SJCRH30 (cell line): ENCODE data around the gene APLNR. TPM values are rescaled to one million over a fixed set of nuclear protein-coding genes. Genes with fewer than 3 reads are reported as not detected.
A peak's percentile ranks its signal among the peaks of the same experiment; 100 is the strongest.
"Not testable (repeated sequence)": the region's sequence is repeated elsewhere in the genome, so short reads cannot be mapped to it uniquely, and the experiment has no call there.

Experiments used
- DNase-seq, 2 experiments: peaks; one replicate each; pipeline ENCODE4 v3.0.0-alpha.2; 2015 to 2020
- H3K27ac ChIP-seq: fragments of 250-450 bp; sonication (Bioruptor Pico); 2 replicates; pipeline ENCODE4 v1.5.1; 2020; ENCODE audit warnings: mild to moderate bottlenecking, moderate library complexity
- H3K27me3 ChIP-seq: fragments of 250-450 bp; sonication (Bioruptor Pico); 2 replicates; pipeline ENCODE4 v1.5.1; 2020; ENCODE audit warnings: mild to moderate bottlenecking, moderate library complexity
- H3K36me3 ChIP-seq: fragments of 250-450 bp; sonication (Bioruptor Pico); 2 replicates; pipeline ENCODE4 v1.5.1; 2020; ENCODE audit warnings: mild to moderate bottlenecking, moderate library complexity
- H3K4me1 ChIP-seq: fragments of 250-450 bp; sonication (Bioruptor Pico); 2 replicates; pipeline ENCODE4 v1.5.1; 2020; ENCODE audit warnings: mild to moderate bottlenecking, moderate library complexity
- H3K4me3 ChIP-seq: fragments of 250-450 bp; sonication (Bioruptor Pico); 2 replicates; pipeline ENCODE4 v1.5.1; 2020; ENCODE audit warnings: mild to moderate bottlenecking, moderate library complexity
- H3K9me3 ChIP-seq: fragments of 250-450 bp; sonication (Bioruptor Pico); replicated peaks from 2 replicates; pipeline ENCODE4 v1.5.1; 2020; ENCODE audit warnings: mild to moderate bottlenecking, moderate library complexity
- total RNA-seq: library from RNA; depleted of rRNA; stranded (reverse); fragments of >200 nt; shearing (Covaris generic); gene quantifications from 2 replicates; pipeline ENCODE4 v1.2.3, GENCODE V29; 2014; rRNA removed

APLNR gene
- 0.08 and 0.13 TPM in 2 replicates for total RNA-seq

DNA sequence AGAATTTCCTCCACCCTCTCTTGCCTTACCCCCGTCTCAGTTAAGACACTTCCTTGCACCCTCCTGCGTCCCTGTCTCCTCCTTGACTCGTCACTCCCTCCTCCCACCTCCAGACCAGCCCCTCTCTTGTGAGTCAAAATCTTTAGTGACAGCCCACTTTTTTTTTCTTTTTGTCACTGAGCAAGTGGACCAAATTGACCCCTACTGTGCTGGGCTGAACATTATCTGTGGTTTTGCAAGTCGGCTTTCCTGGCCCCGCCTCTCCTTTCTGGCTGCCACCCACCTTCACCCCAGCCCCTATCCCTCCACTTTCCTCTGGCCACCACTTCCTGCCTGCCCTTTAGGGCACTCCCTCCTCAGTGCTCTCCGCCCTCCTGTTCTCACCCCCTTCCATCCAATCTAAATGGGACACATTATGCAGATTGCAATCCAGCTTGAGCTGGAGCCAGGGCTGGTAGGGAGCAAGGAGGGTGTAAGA, at the start of gene APLNR:
Gene APLNR (minus strand): TSS at position 47 of the 478 bp plus-strand sequence. CDS start 246 bp downstream, outside the sequence.
- Histone ChIP-seq H3K4me3 (no peak within 1 kb of the TSS), H3K9me3 (no peaks in the 10 kb centered on the region; the same call in 1 of the 2 replicates), H3K27ac (no peak within 1 kb of the TSS), H3K36me3 (no peaks in the 10 kb centered on the region), H3K27me3 (no peaks in the 10 kb centered on the region), H3K4me1 (peaks cover 22% of the 10 kb centered on the region)
- DNase-seq = no peak

DNA sequence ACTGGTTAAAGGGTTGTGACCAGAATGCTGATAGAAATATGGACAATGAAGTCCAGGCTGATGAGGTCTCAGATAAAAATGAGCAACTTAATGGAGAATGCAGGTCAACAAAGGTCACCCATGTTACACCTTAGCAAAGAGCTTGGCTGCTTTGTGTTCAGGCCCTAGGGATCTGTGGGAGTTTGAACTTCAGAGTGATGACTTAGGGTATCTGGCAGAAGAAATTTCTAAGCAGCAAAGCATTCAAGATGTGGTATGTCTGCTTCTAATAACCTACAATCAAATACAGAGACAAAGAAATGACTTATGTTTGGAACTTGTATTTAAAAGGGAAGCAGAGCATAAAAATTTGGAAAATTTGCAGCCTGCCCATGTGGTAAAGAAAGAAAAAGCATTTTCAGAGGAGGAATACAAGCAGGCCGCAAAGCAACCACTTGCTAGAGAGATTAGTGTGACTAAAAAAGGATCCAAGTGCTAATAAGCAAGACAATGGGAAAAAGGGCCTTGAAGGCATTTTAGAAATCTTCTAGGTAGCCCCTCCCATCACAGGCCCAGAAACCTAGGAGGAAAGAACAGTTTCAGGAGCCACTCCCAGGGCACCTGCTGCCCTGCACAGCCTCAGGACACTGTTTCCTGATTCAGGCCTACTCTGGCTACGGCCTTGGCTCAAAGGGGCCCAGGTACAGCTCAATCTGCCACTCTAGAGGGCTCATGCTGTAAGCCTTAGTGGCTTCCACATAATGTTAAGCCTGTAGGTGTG, 46.4 kb upstream of the APLNR start:
- Histone ChIP-seq H3K4me3 (no peak overlapping the region), H3K4me1 (peaks cover 13% of the 10 kb centered on the region), H3K36me3 (no peaks in the 10 kb centered on the region), H3K27me3 (no peaks in the 10 kb centered on the region), H3K27ac (no peak overlapping the region), H3K9me3 (no peaks in the 10 kb centered on the region)
- DNase-seq = no peak

DNA sequence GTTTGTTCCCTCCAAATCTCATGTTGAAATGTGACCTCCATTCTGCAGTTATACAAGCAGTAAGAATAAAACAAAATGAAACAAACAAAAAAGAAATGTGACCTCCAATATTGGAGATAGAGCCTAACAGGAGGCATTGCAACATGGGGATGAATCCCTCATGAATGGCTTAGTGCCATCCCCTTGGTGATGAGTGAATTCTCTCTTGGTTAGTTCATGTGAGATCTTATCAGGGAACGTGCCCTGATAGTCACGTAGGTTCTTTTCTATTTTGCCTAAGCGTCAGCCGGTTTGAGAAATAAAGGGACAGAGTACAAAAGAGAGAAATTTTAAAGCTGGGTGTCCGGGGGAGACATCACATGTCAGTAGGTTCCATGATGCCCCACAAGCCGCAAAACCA, 44.5 kb upstream of the APLNR start:
- not testable (repeated sequence) for H3K4me3 ChIP-seq, H3K36me3 ChIP-seq, H3K27me3 ChIP-seq, DNase-seq, H3K27ac ChIP-seq, H3K9me3 ChIP-seq
- peaks cover 17% of the 10 kb centered on the region for H3K4me1 ChIP-seq

DNA sequence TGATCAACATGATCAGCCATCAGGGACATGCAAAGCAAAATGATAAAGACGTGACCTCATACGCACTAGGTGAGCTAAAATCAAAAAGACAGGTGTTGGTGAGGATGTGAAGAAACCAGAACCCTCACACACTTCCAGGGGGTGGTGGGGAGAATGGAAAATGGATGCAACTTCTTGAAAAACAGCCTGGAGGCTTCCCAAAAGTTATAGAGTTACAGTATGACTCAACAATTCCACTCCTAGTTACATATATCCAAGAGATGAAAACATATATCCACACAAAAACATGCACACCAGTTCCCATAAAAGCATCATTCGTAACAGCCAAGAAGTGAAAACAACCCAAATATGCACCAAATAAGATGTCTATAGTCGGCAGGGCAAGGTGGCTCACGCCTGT, 42.1 kb upstream of the APLNR start:
- H3K4me1 ChIP-seq = peaks cover 8% of the 10 kb centered on the region
- H3K27ac ChIP-seq = no peak overlapping the region
- no peaks in the 10 kb centered on the region for H3K27me3 ChIP-seq
- H3K9me3 ChIP-seq = no peaks in the 10 kb centered on the region
- no peak overlapping the region for H3K4me3 ChIP-seq
- DNase-seq = no peak
- no peaks in the 10 kb centered on the region for H3K36me3 ChIP-seq

DNA sequence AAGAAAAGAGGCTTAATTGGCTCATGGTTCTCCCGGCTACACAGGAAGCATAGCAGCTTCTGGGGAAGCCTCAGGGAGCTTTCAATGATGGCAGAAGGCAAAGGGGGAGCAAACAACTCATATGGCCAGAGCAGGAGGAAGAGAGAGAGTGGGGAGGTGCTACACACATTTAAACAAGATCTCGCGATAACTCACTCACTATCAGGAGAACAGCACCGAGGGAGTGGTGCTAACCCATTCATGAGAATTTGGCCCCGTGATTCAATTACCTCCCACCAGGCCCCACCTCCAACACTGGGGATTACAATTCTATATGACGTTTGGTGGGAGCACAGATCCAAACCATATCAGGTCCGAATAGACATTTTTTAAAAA, 41.7 kb upstream of the APLNR start:
- no peak overlapping the region for H3K27ac ChIP-seq
- H3K27me3 ChIP-seq = no peaks in the 10 kb centered on the region
- H3K4me1 ChIP-seq = peaks cover 7% of the 10 kb centered on the region; the same call in 1 of the 2 replicates

DNA sequence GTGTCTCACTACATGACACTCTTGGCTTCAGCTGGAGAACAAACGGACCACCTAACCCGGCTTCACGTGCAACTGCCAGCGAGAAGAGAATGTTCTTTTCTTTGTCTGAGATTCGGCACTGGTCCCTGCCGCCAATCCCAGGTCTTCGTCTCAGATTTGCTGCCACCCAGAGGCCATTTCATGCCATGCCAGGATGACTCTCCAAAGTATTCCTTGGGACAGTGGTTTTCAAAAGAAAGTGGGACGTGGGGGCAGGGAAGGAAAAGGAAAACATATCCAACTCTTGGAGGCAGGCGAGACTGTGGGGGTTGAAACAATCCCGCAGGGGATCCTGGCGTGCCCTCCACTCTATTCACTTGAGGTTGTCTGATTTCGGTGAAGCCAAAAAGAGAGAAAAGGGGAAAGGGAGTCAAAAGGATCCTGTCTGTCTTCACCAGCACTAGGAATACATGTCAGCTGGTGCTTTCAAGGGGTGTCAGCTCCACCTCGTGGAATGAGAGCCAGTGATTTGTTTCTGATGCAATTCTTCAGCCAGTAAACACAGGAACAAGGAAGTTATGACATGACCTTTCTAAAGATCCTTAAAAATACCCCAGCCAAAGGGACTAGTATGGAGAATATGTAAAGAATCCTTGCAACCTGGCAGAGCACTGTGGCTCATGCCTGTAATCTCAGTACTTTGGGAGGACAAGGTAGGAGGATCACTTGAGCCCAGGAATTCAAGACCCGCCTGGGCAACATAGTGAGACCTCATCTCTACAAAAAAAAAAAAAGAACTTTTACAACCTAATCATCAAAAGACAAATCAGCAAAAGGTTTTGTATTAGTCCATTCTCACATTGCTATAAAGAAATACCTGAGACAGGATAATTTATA, 41.0 kb upstream of the APLNR start:
- no peak overlapping the region for H3K27ac ChIP-seq
- peak overlapping the region; percentile 11 for H3K4me3 ChIP-seq
- peak; percentile 73 to 89 for DNase-seq
- no peaks in the 10 kb centered on the region for H3K36me3 ChIP-seq
- peaks cover 5% of the 10 kb centered on the region; the same call in 1 of the 2 replicates for H3K9me3 ChIP-seq
- no peaks in the 10 kb centered on the region for H3K27me3 ChIP-seq
- peaks cover 7% of the 10 kb centered on the region; the same call in 1 of the 2 replicates for H3K4me1 ChIP-seq

More for the DNA sequence above, 41.7 kb upstream of the APLNR start:
- no peak for DNase-seq
- Histone ChIP-seq H3K9me3 (no peaks in the 10 kb centered on the region), H3K36me3 (no peaks in the 10 kb centered on the region), H3K4me3 (no peak overlapping the region)

DNA sequence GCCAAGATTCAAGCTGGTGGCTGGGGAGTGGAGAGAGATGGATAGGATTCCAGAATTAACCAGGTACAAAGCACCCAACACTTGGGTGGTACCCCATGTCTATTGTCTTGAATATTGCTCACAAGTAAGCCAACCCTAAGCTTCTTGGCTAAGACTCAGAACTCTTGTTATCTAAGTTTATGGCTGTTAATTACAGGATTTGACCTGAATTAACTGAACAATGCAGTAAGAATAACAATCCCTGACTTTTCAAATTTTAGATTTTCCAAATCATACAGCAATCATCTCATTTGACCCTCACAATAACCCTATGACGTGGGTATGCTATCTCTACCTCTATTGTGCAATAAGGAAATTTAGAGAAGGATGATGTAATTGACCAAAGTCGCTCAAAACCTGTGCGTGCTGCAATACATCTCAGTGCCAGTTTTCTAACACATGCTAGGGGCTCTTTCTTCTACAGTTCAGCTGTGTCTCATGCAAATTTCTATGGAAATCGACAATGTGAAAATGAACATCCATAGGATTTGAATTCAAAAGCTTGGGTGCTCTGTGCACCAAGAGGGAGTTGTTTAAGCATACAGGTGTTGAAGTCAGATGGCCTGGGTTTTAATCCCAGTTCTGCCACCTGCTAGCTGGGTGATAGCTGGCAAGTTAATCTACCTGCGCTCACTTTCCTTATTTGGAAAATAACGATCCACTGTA, 40.1 kb upstream of the APLNR start:
- Histone ChIP-seq H3K27ac (no peak overlapping the region), H3K4me1 (peaks cover 7% of the 10 kb centered on the region; the same call in 1 of the 2 replicates), H3K36me3 (no peaks in the 10 kb centered on the region), H3K4me3 (no peak overlapping the region), H3K27me3 (no peaks in the 10 kb centered on the region), H3K9me3 (peaks cover 5% of the 10 kb centered on the region; the same call in 1 of the 2 replicates)
- DNase-seq = no peak

DNA sequence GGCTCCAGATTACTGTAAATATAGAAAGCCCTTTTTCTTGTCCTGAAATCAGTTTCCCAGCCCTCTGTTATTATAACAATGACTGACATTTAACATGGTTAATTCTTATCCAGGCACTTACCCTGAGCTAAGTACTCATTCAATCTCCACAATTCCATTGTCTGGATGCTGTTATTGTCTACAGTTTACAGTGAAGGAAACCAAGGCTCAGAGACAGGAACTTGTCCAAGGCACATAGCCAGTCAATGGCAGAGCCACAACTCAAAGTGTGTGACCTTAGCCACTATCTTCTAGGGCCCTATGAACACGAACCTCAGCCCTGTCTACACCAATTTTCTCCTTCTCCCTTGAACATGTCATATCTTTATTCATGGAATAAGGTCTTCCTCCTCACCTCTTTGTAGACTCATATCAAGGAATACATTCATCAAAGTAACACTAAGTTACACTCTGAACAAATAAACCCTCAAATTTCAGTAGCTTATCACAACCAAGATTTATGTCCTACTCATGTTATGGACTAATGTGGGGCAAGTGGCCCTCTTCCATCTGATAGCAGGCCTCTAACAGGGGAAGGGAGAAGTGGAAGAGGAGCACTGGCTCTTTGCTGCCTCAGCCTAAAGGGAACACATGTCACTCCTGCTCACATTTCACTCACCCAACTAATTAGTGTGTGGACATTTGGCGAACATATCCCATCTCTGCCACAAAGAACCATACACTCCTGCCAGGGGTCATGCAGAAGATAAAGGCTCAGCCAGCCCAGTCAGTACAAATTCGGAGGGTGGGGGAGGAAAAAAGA, 39.3 kb upstream of the APLNR start:
- Histone ChIP-seq H3K9me3 (peaks cover 5% of the 10 kb centered on the region; the same call in 1 of the 2 replicates), H3K27ac (no peak overlapping the region), H3K4me3 (no peak overlapping the region), H3K36me3 (no peaks in the 10 kb centered on the region), H3K4me1 (peaks cover 7% of the 10 kb centered on the region; the same call in 1 of the 2 replicates), H3K27me3 (no peaks in the 10 kb centered on the region)
- DNase-seq = peak in 1 of 2 experiments; percentile 29

DNA sequence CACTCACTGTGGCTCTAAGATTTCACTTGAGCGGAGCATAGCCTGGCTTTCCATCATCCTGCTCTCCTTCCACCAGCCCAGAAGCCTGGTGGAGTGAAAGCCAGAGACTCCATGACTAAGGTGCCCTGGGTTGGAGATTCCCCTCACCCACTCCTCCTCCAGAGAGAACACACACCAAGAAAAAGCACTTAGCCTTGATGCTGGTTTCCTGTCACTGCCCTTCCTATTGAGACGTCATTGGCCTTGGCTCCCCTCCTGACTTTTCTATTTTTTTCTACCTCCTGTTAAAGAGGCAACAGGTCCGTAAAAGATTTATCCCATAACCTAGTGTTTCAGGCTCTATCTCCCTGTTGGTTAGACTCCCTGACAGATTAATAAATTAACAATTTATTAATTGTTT, 38.5 kb upstream of the APLNR start:
- Histone ChIP-seq H3K9me3 (peaks cover 5% of the 10 kb centered on the region; the same call in 1 of the 2 replicates), H3K27ac (no peak overlapping the region), H3K36me3 (no peaks in the 10 kb centered on the region), H3K4me3 (no peak overlapping the region), H3K27me3 (no peaks in the 10 kb centered on the region), H3K4me1 (peaks cover 7% of the 10 kb centered on the region; the same call in 1 of the 2 replicates)
- DNase-seq = no peak

DNA sequence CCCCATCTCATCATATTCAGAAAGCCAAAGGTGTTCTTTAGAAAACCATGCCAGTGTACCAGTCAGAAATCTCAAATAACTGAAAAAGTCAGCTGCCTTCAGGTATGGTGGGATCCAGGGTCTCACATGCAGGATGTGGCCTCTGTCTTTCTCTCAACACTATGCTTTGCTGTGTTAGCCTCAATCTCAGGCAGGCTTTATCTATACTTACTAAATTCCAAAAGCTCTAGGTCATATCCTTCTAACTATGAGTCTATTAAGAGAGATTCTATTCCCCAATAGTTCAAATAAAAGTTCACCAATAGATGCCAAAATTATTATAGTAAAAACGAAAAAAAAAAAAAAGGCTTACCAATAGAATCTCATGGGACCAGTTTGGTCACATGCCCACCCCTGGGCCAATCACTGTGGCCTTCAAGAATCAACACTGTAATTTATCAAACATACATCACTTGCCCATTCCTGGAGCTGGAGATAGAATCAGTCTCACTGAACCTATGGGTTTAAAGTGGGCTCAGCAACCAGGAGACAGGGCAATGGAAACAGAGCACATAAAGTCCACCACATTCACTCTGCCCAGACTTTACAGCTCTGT, 38.0 kb upstream of the APLNR start:
- no peak for DNase-seq
- Histone ChIP-seq H3K4me1 (peaks cover 7% of the 10 kb centered on the region; the same call in 1 of the 2 replicates), H3K27me3 (no peaks in the 10 kb centered on the region), H3K27ac (no peak overlapping the region), H3K9me3 (peaks cover 5% of the 10 kb centered on the region; the same call in 1 of the 2 replicates), H3K36me3 (no peaks in the 10 kb centered on the region), H3K4me3 (no peak overlapping the region)

DNA sequence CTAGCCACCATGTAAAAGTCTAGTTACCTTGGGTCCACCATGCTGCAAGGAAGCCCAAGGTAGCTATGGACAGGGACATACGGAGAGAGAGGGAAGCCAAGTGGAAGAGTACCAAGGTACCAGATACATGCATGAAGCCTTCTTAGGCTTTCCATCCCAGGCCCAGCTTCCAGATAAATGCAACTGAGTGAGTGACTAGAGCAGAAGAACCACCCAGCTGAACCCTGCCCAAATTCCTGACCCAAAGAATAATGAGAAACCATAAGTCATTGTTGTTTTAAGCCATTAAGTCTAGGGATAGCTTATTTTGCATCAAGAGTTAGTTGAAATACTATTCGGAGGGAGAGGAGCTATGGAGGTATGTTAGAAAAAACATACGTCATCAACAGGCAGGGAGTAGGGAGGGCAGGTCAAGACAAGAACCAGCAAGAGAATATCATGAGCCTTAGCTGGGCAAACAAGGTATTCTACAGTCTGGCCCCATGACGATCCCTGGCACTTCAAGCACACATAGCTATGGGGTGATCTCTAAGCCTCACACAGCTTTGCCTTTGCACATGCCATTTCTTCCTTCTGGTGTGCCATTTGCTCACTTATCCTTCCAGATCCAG, 36.5 kb upstream of the APLNR start:
- H3K27me3 ChIP-seq = no peaks in the 10 kb centered on the region
- H3K4me1 ChIP-seq = peaks cover 7% of the 10 kb centered on the region; the same call in 1 of the 2 replicates
- no peak for DNase-seq
- H3K9me3 ChIP-seq = peaks cover 5% of the 10 kb centered on the region; the same call in 1 of the 2 replicates
- H3K27ac ChIP-seq = no peak overlapping the region
- H3K4me3 ChIP-seq = no peak overlapping the region
- no peaks in the 10 kb centered on the region for H3K36me3 ChIP-seq

DNA sequence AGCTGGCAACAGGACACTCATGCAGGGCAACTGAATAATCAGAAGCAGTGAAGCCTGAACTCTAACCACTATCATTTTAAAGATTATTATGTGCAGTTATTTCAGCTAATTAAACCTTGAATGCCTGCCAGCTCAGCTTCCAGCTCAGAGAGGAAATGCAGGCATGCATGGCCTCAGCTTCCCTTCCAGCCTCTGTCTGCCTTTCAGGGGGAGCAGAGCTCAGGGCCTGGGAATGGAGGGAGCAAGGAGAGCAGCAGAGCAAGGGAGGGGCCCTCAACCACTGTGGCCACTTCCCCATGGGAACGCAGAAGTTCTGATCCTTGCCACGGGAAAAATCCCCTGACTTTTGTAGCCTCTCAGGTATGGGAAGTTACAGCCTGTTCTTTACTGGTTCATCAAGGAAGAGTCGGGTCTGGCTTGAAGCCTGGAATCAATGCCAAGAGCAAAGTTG, 32.5 kb upstream of the APLNR start:
- no peaks in the 10 kb centered on the region for H3K4me1 ChIP-seq
- no peaks in the 10 kb centered on the region for H3K36me3 ChIP-seq
- no peaks in the 10 kb centered on the region for H3K27me3 ChIP-seq
- no peak overlapping the region for H3K27ac ChIP-seq
- H3K4me3 ChIP-seq = no peak overlapping the region
- no peak for DNase-seq
- H3K9me3 ChIP-seq = peaks cover 13% of the 10 kb centered on the region

DNA sequence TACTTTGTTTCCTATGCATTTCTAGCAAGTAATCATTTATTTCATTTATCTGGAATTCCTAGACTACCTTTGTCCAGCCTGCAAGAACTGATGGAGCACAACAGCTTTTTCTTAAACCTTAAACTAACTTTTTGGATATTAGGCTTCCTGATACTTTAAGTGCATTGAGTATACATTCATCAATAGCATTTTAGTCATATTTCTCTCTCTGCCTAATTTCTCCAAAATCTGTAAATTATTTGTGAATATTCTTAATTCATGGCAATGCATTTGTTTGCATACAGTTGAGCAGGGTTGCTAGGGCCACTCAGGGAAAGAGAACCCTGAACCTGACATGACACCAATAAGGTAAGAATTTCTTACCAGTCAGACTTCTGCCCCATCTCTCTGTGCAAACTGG, 29.1 kb upstream of the APLNR start:
- DNase-seq = no peak
- H3K27me3 ChIP-seq = no peaks in the 10 kb centered on the region
- no peaks in the 10 kb centered on the region for H3K4me1 ChIP-seq
- H3K27ac ChIP-seq = no peak overlapping the region
- no peaks in the 10 kb centered on the region for H3K36me3 ChIP-seq
- H3K9me3 ChIP-seq = peaks cover 8% of the 10 kb centered on the region; the same call in 1 of the 2 replicates
- no peak overlapping the region for H3K4me3 ChIP-seq
